Measurements from ENCODE around the gene ZNF442.
"Not testable (repeated sequence)": the region's sequence is repeated elsewhere in the genome, so short reads cannot be mapped to it uniquely, and the experiment has no call there.

ZNF442 gene

DNA sequence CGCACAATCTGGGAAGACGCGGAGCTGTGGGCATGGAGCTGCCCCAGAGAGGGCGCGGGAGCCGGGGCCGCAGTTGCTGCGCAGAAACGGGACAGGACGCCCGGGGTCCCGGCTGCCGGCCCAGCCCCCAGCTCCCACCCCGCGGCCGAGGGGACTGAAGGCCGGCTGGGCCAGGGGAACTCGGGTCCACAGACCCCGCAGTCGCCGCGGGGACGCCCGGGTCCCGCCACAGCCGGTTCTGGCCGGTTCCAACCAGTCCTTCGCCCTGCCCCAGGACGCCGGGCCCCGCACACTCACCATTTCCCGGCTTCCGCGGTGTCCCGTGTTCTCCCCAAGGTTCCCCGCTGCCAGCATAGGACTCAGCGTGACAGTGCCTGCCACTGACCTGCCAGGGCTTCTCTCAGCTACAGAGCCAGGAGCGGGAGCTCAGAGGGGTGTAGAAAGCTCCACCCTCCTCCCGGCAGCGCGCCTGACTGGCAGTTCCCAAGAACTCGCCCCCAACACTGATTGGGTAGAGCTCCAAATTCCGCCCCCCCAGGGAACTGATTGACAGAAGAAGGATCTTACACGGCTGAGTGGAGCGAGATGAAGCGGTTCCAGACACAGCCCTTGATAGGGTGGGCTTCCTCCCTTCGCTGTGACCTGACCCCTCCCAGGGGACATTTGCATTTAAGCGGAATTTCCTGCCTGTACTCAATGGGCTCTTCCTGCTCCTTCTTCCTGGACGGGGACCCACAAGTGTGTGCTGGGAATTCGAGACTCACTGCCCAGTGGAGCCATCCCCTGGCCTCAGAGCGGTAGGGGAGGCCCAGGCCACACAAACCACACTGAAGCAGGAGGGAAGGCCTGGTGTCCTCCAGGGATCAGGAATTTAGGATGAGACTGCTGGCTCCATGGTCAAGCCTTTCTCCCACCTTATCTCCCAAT lies at the start of gene ZNF442:
Gene ZNF442, minus strand, starts transcription at position 448 of the 927 bp plus-strand sequence. CDS start 2,052 bp downstream, outside the sequence.
- peak; percentile 98 for DNase-seq (ENCODE audit: low read depth)
- H3K9me3 ChIP-seq (ENCODE audit: control insufficient read depth, low read length), result no peaks in the 10 kb centered on the region

DNA sequence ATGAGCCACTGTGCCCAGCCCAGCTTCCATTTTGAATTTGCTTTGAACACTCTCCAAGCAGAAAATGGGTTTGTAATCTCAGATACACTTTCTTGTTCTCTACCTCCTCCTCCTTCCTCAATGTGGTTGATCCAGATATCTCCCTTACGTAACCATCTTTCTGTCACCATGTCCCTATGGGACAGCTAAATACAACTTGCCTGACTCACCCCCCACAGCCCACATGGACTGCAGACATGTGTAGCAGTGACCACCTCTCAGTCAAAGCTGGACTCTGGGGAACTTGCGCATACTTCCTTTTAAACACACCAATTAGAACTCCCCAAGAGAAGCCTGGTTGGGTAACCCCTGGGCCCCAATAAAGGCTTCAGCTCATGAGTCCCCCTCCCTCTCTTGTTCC lies 46.4 kb upstream of the ZNF442 start:
- H3K4me3 ChIP-seq (ENCODE audit: low read length), result no peak overlapping the region
- DNase-seq (ENCODE audit: low read depth), result no peak
- no peak overlapping the region for H3K9ac ChIP-seq (ENCODE audit: low read length)
- no peaks in the 10 kb centered on the region for H3K36me3 ChIP-seq (ENCODE audit: control insufficient read depth, insufficient read depth, low read length, severe bottlenecking)
- H3K9me3 ChIP-seq (ENCODE audit: control insufficient read depth, low read length), result no peaks in the 10 kb centered on the region
- no peaks in the 10 kb centered on the region for H3K27me3 ChIP-seq (replicated peaks; ENCODE audit: control insufficient read depth, insufficient read depth, low read length)
- no peaks in the 10 kb centered on the region for H3K4me1 ChIP-seq (ENCODE audit: control insufficient read depth, insufficient read depth, low read length)

More for the DNA sequence above, at the start of gene ZNF442:
- Histone ChIP-seq H3K4me3 (ENCODE audit: low read length) (peak within 1 kb of the TSS; percentile 94), H3K27me3 (replicated peaks; ENCODE audit: control insufficient read depth, insufficient read depth, low read length) (no peaks in the 10 kb centered on the region), H3K9ac (ENCODE audit: low read length) (peak within 1 kb of the TSS; percentile 88), H3K36me3 (ENCODE audit: control insufficient read depth, insufficient read depth, low read length, severe bottlenecking) (no peaks in the 10 kb centered on the region), H3K4me1 (ENCODE audit: control insufficient read depth, insufficient read depth, low read length) (peaks cover 5% of the 10 kb centered on the region)

- Histone ChIP-seq H3K9me3 (ENCODE audit: control insufficient read depth, low read length) (no peaks in the 10 kb centered on the region), H3K4me1 (ENCODE audit: control insufficient read depth, insufficient read depth, low read length) (peaks cover 4% of the 10 kb centered on the region), H3K36me3 (ENCODE audit: control insufficient read depth, insufficient read depth, low read length, severe bottlenecking) (no peaks in the 10 kb centered on the region), H3K27me3 (replicated peaks; ENCODE audit: control insufficient read depth, insufficient read depth, low read length) (no peaks in the 10 kb centered on the region), H3K9ac (ENCODE audit: low read length) (peak within 1 kb of the TSS; percentile 81), H3K4me3 (ENCODE audit: low read length) (peak within 1 kb of the TSS; percentile 96)
- DNase-seq (ENCODE audit: low read depth), result peak; percentile 98
Measured at GRCh38 chr19:12400633-12401502, 35.4 kb upstream of the ZNF442 start, which contains the start of gene ZNF799. Gene ZNF799, minus strand, starts transcription at chr19:12401271. Its CDS starts 201 bp downstream, at chr19:12401070.

DNA sequence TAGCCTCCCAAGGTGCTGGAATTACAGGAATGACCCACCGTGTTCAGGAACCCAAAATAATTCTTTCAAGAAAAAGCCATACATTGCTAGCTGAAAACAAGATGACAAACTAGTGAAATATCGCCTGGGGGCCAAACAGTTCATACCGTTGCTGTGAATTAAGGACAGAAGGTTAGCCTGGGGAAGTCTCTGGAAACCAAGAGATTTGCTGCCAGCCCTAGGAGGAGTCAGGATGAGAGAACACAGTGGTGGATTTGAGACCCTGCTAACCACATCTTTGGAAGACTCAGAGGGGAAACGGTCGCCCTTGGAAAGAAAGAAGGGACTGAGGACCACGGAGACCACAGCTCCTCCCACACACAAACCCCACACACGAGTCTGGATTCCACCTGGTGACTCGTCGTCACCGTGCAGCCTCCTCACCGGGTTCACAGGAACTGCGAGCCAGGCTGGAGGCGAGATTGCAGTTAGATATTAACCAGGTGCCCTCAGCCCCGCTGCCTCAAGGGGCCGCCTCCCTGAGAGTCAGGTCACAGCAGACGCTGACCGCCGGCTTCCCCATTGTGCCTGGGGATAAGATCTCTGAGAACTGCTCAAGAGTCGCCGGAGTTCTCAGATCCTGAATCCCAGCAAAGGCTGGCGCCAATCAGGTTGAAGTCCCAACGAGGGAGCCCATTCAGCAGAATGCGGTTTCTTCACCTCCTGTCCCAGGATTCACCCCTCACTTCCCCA lies 34.6 kb upstream of the ZNF442 start:
- DNase-seq (ENCODE audit: low read depth), result peak; percentile 24
- H3K9me3 ChIP-seq (ENCODE audit: control insufficient read depth, low read length); H3K36me3 ChIP-seq (ENCODE audit: control insufficient read depth, insufficient read depth, low read length, severe bottlenecking); H3K27me3 ChIP-seq (replicated peaks; ENCODE audit: control insufficient read depth, insufficient read depth, low read length); H3K4me1 ChIP-seq (ENCODE audit: control insufficient read depth, insufficient read depth, low read length): not testable (repeated sequence)
- H3K4me3 ChIP-seq (ENCODE audit: low read length), result peak overlapping the region; percentile 96
- peak overlapping the region; percentile 81 for H3K9ac ChIP-seq (ENCODE audit: low read length)

DNA sequence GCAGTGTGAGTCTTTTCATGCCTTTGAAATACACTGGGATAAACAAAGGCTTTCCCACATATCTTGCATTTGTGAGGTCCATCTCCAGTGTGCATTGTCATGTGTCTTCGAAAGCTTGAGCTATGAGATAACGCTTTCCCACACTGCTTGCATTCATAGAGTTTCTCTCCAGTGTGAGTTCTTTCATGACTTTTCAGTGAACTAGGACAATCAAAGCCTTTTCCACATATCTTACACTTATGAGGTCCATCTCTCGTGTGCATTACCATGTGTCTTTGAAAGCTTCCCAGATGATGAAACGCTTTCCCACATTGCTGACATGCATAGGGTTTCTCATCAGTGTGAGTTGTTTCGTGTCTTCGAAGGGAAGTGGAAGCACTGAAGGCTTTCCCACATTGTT lies 25.7 kb upstream of the ZNF442 start:
- DNase-seq (ENCODE audit: low read depth); H3K4me1 ChIP-seq (ENCODE audit: control insufficient read depth, insufficient read depth, low read length); H3K9ac ChIP-seq (ENCODE audit: low read length); H3K27me3 ChIP-seq (replicated peaks; ENCODE audit: control insufficient read depth, insufficient read depth, low read length): not testable (repeated sequence)
- Histone ChIP-seq H3K36me3 (ENCODE audit: control insufficient read depth, insufficient read depth, low read length, severe bottlenecking) (peaks cover 32% of the 10 kb centered on the region), H3K9me3 (ENCODE audit: control insufficient read depth, low read length) (peaks cover 32% of the 10 kb centered on the region), H3K4me3 (ENCODE audit: low read length) (peak overlapping the region; percentile 24)

DNA sequence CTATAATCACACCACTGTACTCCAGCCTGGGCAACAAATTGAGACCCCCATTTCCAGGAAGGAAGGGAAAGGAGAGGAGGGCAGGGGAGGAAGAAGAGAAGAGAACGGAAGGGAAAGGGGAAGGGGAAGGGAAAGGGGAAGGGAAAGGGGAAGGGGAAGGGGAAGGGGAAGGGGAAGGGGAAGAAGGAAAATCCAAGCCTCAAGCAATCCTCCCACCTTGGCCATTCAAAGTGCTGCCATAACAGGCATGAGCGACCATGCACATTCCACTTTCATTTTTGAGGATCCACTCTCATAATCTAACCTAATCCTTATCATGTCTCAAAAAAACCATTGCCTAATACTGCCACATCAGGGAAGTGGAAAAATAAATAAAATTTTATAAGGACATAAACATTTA lies 20.9 kb upstream of the ZNF442 start:
- Histone ChIP-seq H3K9me3 (ENCODE audit: control insufficient read depth, low read length) (peaks cover 46% of the 10 kb centered on the region), H3K36me3 (ENCODE audit: control insufficient read depth, insufficient read depth, low read length, severe bottlenecking) (peaks cover 33% of the 10 kb centered on the region)
- not testable (repeated sequence) for H3K4me3 ChIP-seq (ENCODE audit: low read length); H3K9ac ChIP-seq (ENCODE audit: low read length); DNase-seq (ENCODE audit: low read depth); H3K4me1 ChIP-seq (ENCODE audit: control insufficient read depth, insufficient read depth, low read length); H3K27me3 ChIP-seq (replicated peaks; ENCODE audit: control insufficient read depth, insufficient read depth, low read length)

- no peak for DNase-seq (ENCODE audit: low read depth)
- H3K27me3 ChIP-seq (replicated peaks; ENCODE audit: control insufficient read depth, insufficient read depth, low read length), result no peaks in the 10 kb centered on the region
- H3K4me1 ChIP-seq (ENCODE audit: control insufficient read depth, insufficient read depth, low read length), result no peaks in the 10 kb centered on the region
- peaks cover 72% of the 10 kb centered on the region for H3K9me3 ChIP-seq (ENCODE audit: control insufficient read depth, low read length)
- peak overlapping the region; percentile 62 for H3K4me3 ChIP-seq (ENCODE audit: low read length)
- peaks cover 31% of the 10 kb centered on the region for H3K36me3 ChIP-seq (ENCODE audit: control insufficient read depth, insufficient read depth, low read length, severe bottlenecking)
- H3K9ac ChIP-seq (ENCODE audit: low read length), result no peak overlapping the region
Measured at GRCh38 chr19:12380444-12380737, 14.9 kb upstream of the ZNF442 start.

- DNase-seq (ENCODE audit: low read depth), result no peak
- H3K4me3 ChIP-seq (ENCODE audit: low read length), result peak overlapping the region; percentile 62
- no peak overlapping the region for H3K9ac ChIP-seq (ENCODE audit: low read length)
- H3K27me3 ChIP-seq (replicated peaks; ENCODE audit: control insufficient read depth, insufficient read depth, low read length), result no peaks in the 10 kb centered on the region
- H3K36me3 ChIP-seq (ENCODE audit: control insufficient read depth, insufficient read depth, low read length, severe bottlenecking), result peaks cover 31% of the 10 kb centered on the region
- H3K9me3 ChIP-seq (ENCODE audit: control insufficient read depth, low read length), result peaks cover 72% of the 10 kb centered on the region
- H3K4me1 ChIP-seq (ENCODE audit: control insufficient read depth, insufficient read depth, low read length), result no peaks in the 10 kb centered on the region
Measured at GRCh38 chr19:12379732-12380443, 14.4 kb upstream of the ZNF442 start.

GRCh38 chr19:12374026-12374425 lies 8.5 kb upstream of the ZNF442 start:
- H3K4me1 ChIP-seq (ENCODE audit: control insufficient read depth, insufficient read depth, low read length), result no peaks in the 10 kb centered on the region
- no peak overlapping the region for H3K9ac ChIP-seq (ENCODE audit: low read length)
- H3K9me3 ChIP-seq (ENCODE audit: control insufficient read depth, low read length), result peaks cover 24% of the 10 kb centered on the region
- H3K27me3 ChIP-seq (replicated peaks; ENCODE audit: control insufficient read depth, insufficient read depth, low read length), result no peaks in the 10 kb centered on the region
- DNase-seq (ENCODE audit: low read depth), result no peak
- no peaks in the 10 kb centered on the region for H3K36me3 ChIP-seq (ENCODE audit: control insufficient read depth, insufficient read depth, low read length, severe bottlenecking)
- H3K4me3 ChIP-seq (ENCODE audit: low read length), result no peak overlapping the region

GRCh38 chr19:12364391-12365235 lies 870 bp downstream of the ZNF442 start:
- H3K9ac ChIP-seq (ENCODE audit: low read length), result peak overlapping the region; percentile 88
- peak overlapping the region; percentile 94 for H3K4me3 ChIP-seq (ENCODE audit: low read length)
- H3K27me3 ChIP-seq (replicated peaks; ENCODE audit: control insufficient read depth, insufficient read depth, low read length), result no peaks in the 10 kb centered on the region
- H3K9me3 ChIP-seq (ENCODE audit: control insufficient read depth, low read length), result no peaks in the 10 kb centered on the region
- DNase-seq (ENCODE audit: low read depth), result peak; percentile 69
- H3K36me3 ChIP-seq (ENCODE audit: control insufficient read depth, insufficient read depth, low read length, severe bottlenecking), result no peaks in the 10 kb centered on the region
- H3K4me1 ChIP-seq (ENCODE audit: control insufficient read depth, insufficient read depth, low read length), result peaks cover 5% of the 10 kb centered on the region

Measured in adipocyte (in vitro differentiated cells).